Right cardiac atrium (tissue), 5 donors: ENCODE measurements around the gene SNTN. TPM values are rescaled to one million over a fixed set of nuclear protein-coding genes. Genes with fewer than 3 reads are reported as not detected.

Experiments
- ATAC-seq, 2 donors: fragments of 200-7000 bp; cut with Tn5 transposase; one replicate each; pipeline versions ENCODE4 v1.8.0 to v1.9.1; 2020; ENCODE audit warnings: moderate library complexity in 2 of 2, mild to moderate bottlenecking in 1 of 2
- DNase-seq, 3 donors: peaks; one replicate each; pipeline ENCODE4 v3.0.0-alpha.2; 2020
- H3K27ac ChIP-seq: one replicate; pipeline ENCODE4 v1.5.1; 2013; ENCODE audit warnings: mild to moderate bottlenecking, low read length, control low read depth, moderate library complexity
- H3K27me3 ChIP-seq: one replicate; pipeline ENCODE4 v1.6.1; 2013; ENCODE audit not compliant: control insufficient read depth, insufficient read depth
- H3K4me1 ChIP-seq: one replicate; pipeline ENCODE4 v1.6.1; 2013; ENCODE audit warnings: low read length; ENCODE audit not compliant: control insufficient read depth, insufficient read depth
- H3K4me3 ChIP-seq: one replicate; pipeline ENCODE4 v1.5.1; 2013; ENCODE audit warnings: low read length, control low read depth
- H3K9me3 ChIP-seq: one replicate; pipeline ENCODE4 v1.6.1; 2013; ENCODE audit warnings: low read length; ENCODE audit not compliant: control insufficient read depth
- WGBS: extraction: QIAGEN DNeasy Blood & Tissue Kit; methylation state at CpG from one replicate; pipeline ENCODE4 v1.1.7; 2013; 5-methylcytosine and 5-hydroxymethylcytosine counted together
- intact Hi-C, 4 donors: fragments of 100-400 bp; cut with DNase I; formaldehyde crosslinking; loops; one replicate each; pipeline versions ENCODE4 v1.11.0 to v1.14.0; 2022 to 2023
- polyA plus RNA-seq: library from polyadenylated mRNA; stranded (reverse); fragments of 200-250 nt; gene quantifications from one replicate; pipeline ENCODE4 v1.2.3, GENCODE V29; 2013
- total RNA-seq, 4 donors: library from RNA; stranded (reverse); fragmentation: NEBNext Ultra II Directional; extraction: Animal tissue kit (Norgen Biotek cat#: 25700); gene quantifications; one replicate each; pipeline ENCODE4 v1.2.1, GENCODE V29; 2021
- donor health status: healthy with polysubstance abuse.
- donor health status: DM: no; HTN: yes; CAD: no.
- donor health status: DM: no; HTN: no; CAD: no.
- donor health status: DM: no; HTN: yes; CAD: no; lungs with severe emphysema.
- donor health status: DM: yes; HTN: yes; CAD: no.

Gene SNTN
- total and polyA plus RNA-seq, 5 donors = not detected

- Histone ChIP-seq H3K4me3 (no peak overlapping the region), H3K27ac (no peak overlapping the region), H3K27me3 (no peaks in the 10 kb centered on the region), H3K9me3 (no peaks in the 10 kb centered on the region), H3K4me1 (no peaks in the 10 kb centered on the region)
- DNase-seq = no peak
- intact Hi-C loops = no loop called here
- no peak for ATAC-seq
- 72% methylated on average over 3 of the region's 3 CpGs for WGBS
Observed at GRCh38 chr3:63709576-63709975, 57.1 kb downstream of the SNTN start.

Other genes with a start within 250 kb of the SNTN start
- not detected for gene C3orf49, start 166.6 kb downstream of the SNTN start, total RNA-seq
- not detected for gene C3orf49, start 166.6 kb downstream of the SNTN start, polyA plus RNA-seq
- 10 to 100 TPM; 61.6 to 68.0 (median 66.6) TPM for gene THOC7, start 211.1 kb downstream of the SNTN start, total RNA-seq
- gene THOC7, start 211.1 kb downstream of the SNTN start, polyA plus RNA-seq = 109 TPM
- gene ATXN7, start 211.2 kb downstream of the SNTN start, total RNA-seq = 10 to 100 TPM; 11.1 to 18.9 (median 13.4) TPM
- gene ATXN7, start 211.2 kb downstream of the SNTN start, polyA plus RNA-seq = 4.8 TPM